HG03135 (cell line): ENCODE measurements around the gene FEZF1.
"Not testable (repeated sequence)": the region's sequence is repeated elsewhere in the genome, so short reads cannot be mapped to it uniquely, and the experiment has no call there.

Experiments
- ATAC-seq: cut with Tn5 transposase; IDR thresholded peaks from one replicate; pipeline ENCODE4 v1.9.1; 2021; ENCODE audit warnings: mild to moderate bottlenecking, moderate library complexity; ENCODE audit not compliant: unreplicated experiment

FEZF1 gene

GRCh38 chr7:122309421-122309820 lies 4.9 kb upstream of the FEZF1 start:
- no peak for ATAC-seq

- no peak for ATAC-seq
Observed at GRCh38 chr7:122307228-122307621, 2.7 kb upstream of the FEZF1 start.

- no peak for ATAC-seq
Observed at GRCh38 chr7:122306320-122307227, 2.0 kb upstream of the FEZF1 start.

- ATAC-seq, result no peak
Observed at GRCh38 chr7:122305475-122306319, 1.1 kb upstream of the FEZF1 start.

GRCh38 chr7:122304996-122305421 lies 459 bp upstream of the FEZF1 start:
- no peak for ATAC-seq

GRCh38 chr7:122303531-122304318 lies 825 bp downstream of the FEZF1 start:
- no peak for ATAC-seq

GRCh38 chr7:122302761-122303530 lies 1.6 kb downstream of the FEZF1 start:
- no peak for ATAC-seq

- no peak for ATAC-seq
Observed at GRCh38 chr7:122301858-122302760, 2.4 kb downstream of the FEZF1 start.

GRCh38 chr7:122300956-122301833 lies 3.4 kb downstream of the FEZF1 start:
- no peak for ATAC-seq

- ATAC-seq, result no peak
Observed at GRCh38 chr7:122300211-122300932, 4.2 kb downstream of the FEZF1 start.

- no peak for ATAC-seq
Observed at GRCh38 chr7:122299624-122300210, 4.8 kb downstream of the FEZF1 start.

- ATAC-seq, result no peak
Observed at GRCh38 chr7:122298618-122299017, 5.9 kb downstream of the FEZF1 start.

- no peak for ATAC-seq
Observed at GRCh38 chr7:122298131-122298530, 6.4 kb downstream of the FEZF1 start.

- ATAC-seq, result no peak
Observed at GRCh38 chr7:122291189-122291588, 13.4 kb downstream of the FEZF1 start.

GRCh38 chr7:122290476-122290875 lies 14.1 kb downstream of the FEZF1 start:
- no peak for ATAC-seq

GRCh38 chr7:122289426-122289825 lies 15.1 kb downstream of the FEZF1 start:
- ATAC-seq, result no peak

GRCh38 chr7:122284608-122285007 lies 19.9 kb downstream of the FEZF1 start:
- ATAC-seq, result not testable (repeated sequence)
